Lung (tissue), 12 donors: ENCODE results near the gene AOAH. TPM values are rescaled to one million over a fixed set of nuclear protein-coding genes. Genes with fewer than 3 reads are reported as not detected.

Source experiments
- ATAC-seq: fragments of 200-7000 bp; cut with Tn5 transposase; one replicate; pipeline ENCODE4 v1.9.1; 2020; ENCODE audit warnings: moderate number of reproducible peaks; ENCODE audit not compliant: insufficient read depth, low FRiP score
- DNase-seq, 3 donors: peaks; one replicate each; pipeline ENCODE4 v3.0.0-alpha.2; 2013 to 2017
- H3K27ac ChIP-seq, 2 donors: one replicate each; pipeline ENCODE4 v1.5.1; 2013; ENCODE audit warnings: mild to moderate bottlenecking in 2 of 2, moderate library complexity in 2 of 2, control low read depth in 1 of 2, inconsistent platforms in 1 of 2, low read depth in 1 of 2, low read length in 1 of 2
- H3K27me3 ChIP-seq, 3 donors: one replicate each; pipeline ENCODE4 v1.5.1; 2013; ENCODE audit warnings: low read length in 2 of 3; ENCODE audit not compliant: control insufficient read depth in 3 of 3, insufficient read depth in 3 of 3
- H3K36me3 ChIP-seq, 4 donors: one replicate each; pipeline ENCODE4 v1.5.1; 2013; ENCODE audit warnings: low read length in 4 of 4, mild to moderate bottlenecking in 1 of 4, moderate library complexity in 1 of 4; ENCODE audit not compliant: control insufficient read depth in 4 of 4, insufficient read depth in 4 of 4
- H3K4me1 ChIP-seq, 5 donors: one replicate each; pipeline ENCODE4 v1.5.1; 2013; ENCODE audit warnings: low read length in 5 of 5, mild to moderate bottlenecking in 2 of 5, moderate library complexity in 1 of 5; ENCODE audit not compliant: control insufficient read depth in 5 of 5, insufficient read depth in 5 of 5
- H3K4me3 ChIP-seq: one replicate; pipeline ENCODE4 v1.5.1; 2013; ENCODE audit warnings: mild to moderate bottlenecking, control low read depth, moderate library complexity
- H3K9ac ChIP-seq, 2 donors: one replicate each; pipeline ENCODE4 v1.5.1; 2013; ENCODE audit warnings: low read length in 2 of 2, control low read depth in 1 of 2; ENCODE audit not compliant: insufficient read depth in 1 of 2
- H3K9me3 ChIP-seq, 4 donors: one replicate each; pipeline ENCODE4 v1.5.1; 2013; ENCODE audit warnings: low read length in 3 of 4, mild to moderate bottlenecking in 1 of 4, moderate library complexity in 1 of 4; ENCODE audit not compliant: control insufficient read depth in 4 of 4, insufficient read depth in 3 of 4
- WGBS, 2 donors: extraction: QIAGEN DNeasy Blood & Tissue Kit; methylation state at CpG; one replicate each; pipeline ENCODE4 v1.1.7; 2013; 5-methylcytosine and 5-hydroxymethylcytosine counted together
- polyA plus RNA-seq, 2 donors: library from polyadenylated mRNA; stranded (reverse); fragments of 200-250 nt; gene quantifications; one replicate each; pipeline ENCODE4 v1.2.1, GENCODE V29; 2013
- total RNA-seq, 2 donors: library from RNA; depleted of rRNA in 1 of 2; stranded (reverse); fragments of >200 nt in 1 of 2; gene quantifications; one replicate each; pipeline ENCODE4 v1.2.1, GENCODE V29; 2014 to 2021
- TF ChIP-seq, protein P1 (sequence below): IDR thresholded peaks from 2 replicates; pipeline ENCODE4 v1.5.1; 2012; ENCODE audit warnings: mild to moderate bottlenecking; ENCODE audit errors: control extremely low read depth, extremely low read depth
- donor health status: control.
- donor health status: control.
- donor health status: Bipolar disorder and iron deficiency.
- donor health status: healthy.
- donor health status: DM: yes; HTN: yes; CAD: no.

Gene AOAH
- total and polyA plus RNA-seq, 4 donors, result 4.7 to 36.4 (median 29.0) TPM

DNA sequence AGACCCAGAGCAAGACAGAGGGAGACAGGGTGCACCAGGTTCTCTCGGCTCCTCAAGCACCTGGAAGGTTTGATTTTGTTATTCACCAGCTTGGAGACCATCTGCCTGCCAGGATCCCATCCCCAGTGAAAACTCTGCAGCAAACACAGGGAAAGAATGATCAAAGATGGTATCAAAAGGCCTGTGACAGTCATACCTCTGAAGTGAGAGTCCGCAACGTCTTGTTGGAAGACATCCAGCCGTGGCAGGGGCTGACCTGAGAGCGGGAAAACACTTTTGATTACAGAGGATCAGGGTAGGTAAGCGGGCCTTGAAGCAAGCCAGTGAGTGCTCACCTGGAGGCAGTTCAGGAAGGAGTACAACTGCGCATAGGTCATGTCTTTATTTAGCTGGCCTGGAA lies 192.3 kb downstream of the AOAH start:
- no peak for ATAC-seq
- Histone ChIP-seq H3K36me3 (no peaks in the 10 kb centered on the region), H3K9ac (no peak overlapping the region), H3K27ac (no peak overlapping the region), H3K9me3 (no peaks in the 10 kb centered on the region), H3K27me3 (no peaks in the 10 kb centered on the region), H3K4me1 (no peaks in the 10 kb centered on the region), H3K4me3 (no peak overlapping the region)
- 87 to 94% methylated on average over 7 of the region's 7 CpGs for WGBS, 2 donors
- DNase-seq, result no peak
- TF ChIP-seq, protein P1, sequence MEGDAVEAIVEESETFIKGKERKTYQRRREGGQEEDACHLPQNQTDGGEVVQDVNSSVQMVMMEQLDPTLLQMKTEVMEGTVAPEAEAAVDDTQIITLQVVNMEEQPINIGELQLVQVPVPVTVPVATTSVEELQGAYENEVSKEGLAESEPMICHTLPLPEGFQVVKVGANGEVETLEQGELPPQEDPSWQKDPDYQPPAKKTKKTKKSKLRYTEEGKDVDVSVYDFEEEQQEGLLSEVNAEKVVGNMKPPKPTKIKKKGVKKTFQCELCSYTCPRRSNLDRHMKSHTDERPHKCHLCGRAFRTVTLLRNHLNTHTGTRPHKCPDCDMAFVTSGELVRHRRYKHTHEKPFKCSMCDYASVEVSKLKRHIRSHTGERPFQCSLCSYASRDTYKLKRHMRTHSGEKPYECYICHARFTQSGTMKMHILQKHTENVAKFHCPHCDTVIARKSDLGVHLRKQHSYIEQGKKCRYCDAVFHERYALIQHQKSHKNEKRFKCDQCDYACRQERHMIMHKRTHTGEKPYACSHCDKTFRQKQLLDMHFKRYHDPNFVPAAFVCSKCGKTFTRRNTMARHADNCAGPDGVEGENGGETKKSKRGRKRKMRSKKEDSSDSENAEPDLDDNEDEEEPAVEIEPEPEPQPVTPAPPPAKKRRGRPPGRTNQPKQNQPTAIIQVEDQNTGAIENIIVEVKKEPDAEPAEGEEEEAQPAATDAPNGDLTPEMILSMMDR, result no peak

DNA sequence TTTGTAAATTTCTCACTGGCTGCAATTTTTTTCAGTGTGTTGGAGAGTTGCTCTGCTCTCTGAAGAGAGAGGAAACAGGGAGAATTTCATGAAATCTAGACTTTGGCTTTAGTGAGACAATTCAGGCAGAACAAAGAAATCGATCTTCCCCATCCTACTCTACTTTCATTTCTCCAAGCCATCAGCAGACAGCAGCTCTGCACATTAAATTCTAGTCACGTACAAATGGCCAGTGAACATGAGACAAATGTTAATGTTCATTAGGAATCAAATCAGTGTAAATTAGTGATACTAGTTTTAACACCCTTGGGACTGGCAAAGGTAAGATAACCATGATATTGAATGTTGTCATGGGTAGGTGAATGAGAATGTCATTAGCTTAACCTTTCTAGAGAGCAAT lies 193.8 kb downstream of the AOAH start:
- WGBS, 2 donors, result 88 to 95% methylated on average over 2 of the region's 2 CpGs
- Histone ChIP-seq H3K4me3 (no peak overlapping the region), H3K27me3 (no peaks in the 10 kb centered on the region), H3K27ac (no peak overlapping the region), H3K36me3 (no peaks in the 10 kb centered on the region), H3K4me1 (no peaks in the 10 kb centered on the region), H3K9me3 (no peaks in the 10 kb centered on the region), H3K9ac (no peak overlapping the region)
- ATAC-seq, result no peak
- no peak for DNase-seq
- TF ChIP-seq, protein P1, result no peak

DNA sequence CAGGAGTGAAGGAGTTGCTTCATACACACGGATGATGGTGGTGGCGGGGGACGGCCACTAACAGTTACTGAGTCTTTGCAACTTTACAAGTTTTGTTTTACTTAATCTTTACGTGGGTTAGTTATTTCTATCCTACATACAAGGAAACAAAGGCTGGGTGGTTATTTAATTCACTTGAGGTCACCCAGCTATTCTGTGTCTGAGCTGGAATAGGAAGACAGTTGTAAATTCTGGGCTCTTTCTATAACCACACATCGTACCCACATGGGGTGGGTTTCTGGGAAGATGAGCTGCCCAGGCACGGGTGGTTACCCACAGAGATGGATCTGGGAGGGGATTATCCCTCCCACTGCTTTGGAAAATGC lies 196.8 kb downstream of the AOAH start:
- H3K4me3 ChIP-seq, result no peak overlapping the region
- ATAC-seq (no peak), DNase-seq (no peak)
- no peaks in the 10 kb centered on the region for H3K9me3 ChIP-seq
- WGBS, 2 donors, result 53 to 74% methylated on average over 6 of the region's 6 CpGs
- no peaks in the 10 kb centered on the region for H3K27me3 ChIP-seq
- H3K36me3 ChIP-seq, result no peaks in the 10 kb centered on the region
- no peak overlapping the region for H3K9ac ChIP-seq
- no peaks in the 10 kb centered on the region for H3K4me1 ChIP-seq
- TF ChIP-seq, protein P1, result no peak
- H3K27ac ChIP-seq, result no peak overlapping the region

DNA sequence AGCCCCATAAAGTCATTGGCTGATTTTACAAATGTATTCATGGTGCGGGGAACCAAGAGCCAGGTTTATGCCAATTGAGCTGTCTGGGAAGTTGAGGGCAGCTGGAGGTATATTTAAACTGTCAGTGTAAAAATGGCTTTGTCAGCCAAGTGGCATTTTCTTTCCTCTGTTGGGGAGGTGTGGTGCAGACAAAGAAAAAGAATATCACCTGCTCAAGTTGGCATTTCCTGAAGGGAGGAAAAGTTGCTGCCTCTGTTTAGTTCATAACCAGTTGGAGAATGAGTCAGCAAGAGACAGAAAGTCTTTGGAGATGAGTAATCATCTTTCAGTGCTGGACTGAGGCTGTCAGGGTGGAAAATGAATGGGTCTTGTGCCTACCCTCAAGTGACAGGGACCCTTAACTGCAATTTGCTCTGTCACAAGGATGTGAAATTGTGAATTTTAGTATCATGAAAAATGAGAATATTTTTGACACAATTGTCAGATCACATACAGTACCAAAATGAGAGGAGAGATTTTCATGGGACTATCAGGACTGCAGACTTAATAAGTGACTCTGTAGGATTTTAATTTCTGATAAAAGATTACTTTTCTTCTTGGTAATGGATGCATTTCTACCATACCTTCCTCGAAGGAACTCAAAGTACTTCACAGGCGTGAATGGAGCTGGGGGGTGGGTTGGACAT lies 197.3 kb downstream of the AOAH start:
- WGBS, 2 donors, result 77 to 94% methylated on average over 3 of the region's 3 CpGs
- Histone ChIP-seq H3K9me3 (no peaks in the 10 kb centered on the region), H3K27ac (no peak overlapping the region), H3K36me3 (no peaks in the 10 kb centered on the region), H3K27me3 (no peaks in the 10 kb centered on the region), H3K9ac (no peak overlapping the region), H3K4me1 (no peaks in the 10 kb centered on the region), H3K4me3 (no peak overlapping the region)
- no peak for DNase-seq
- TF ChIP-seq, protein P1, result no peak
- ATAC-seq, result no peak
